ENCODE measurements around the gene FAM131A.

GRCh38 chr3:184335291-184335660, 2.1 kb upstream of the FAM131A start:
- TF ChIP-seq GATA1 (IDR thresholded peaks at IDR 0.05; ENCODE audit: low read depth, low read length) (no peak), POLR2A (IDR thresholded peaks at IDR 0.05; ENCODE audit: low read length) (no peak)

All from erythroblast (primary cell).